ENCODE data around the gene C1orf105.
"Not testable (repeated sequence)": the region's sequence is repeated elsewhere in the genome, so short reads cannot be mapped to it uniquely, and the experiment has no call there.

The C1orf105 gene

GRCh38 chr1:172496127-172496526 is 75.6 kb downstream of the C1orf105 start:
- DNase-seq, result not testable (repeated sequence)

- no peak for DNase-seq
Observed at GRCh38 chr1:172496678-172497077, 76.2 kb downstream of the C1orf105 start.

- no peak for DNase-seq
Observed at GRCh38 chr1:172497230-172497629, 76.7 kb downstream of the C1orf105 start.

DNA sequence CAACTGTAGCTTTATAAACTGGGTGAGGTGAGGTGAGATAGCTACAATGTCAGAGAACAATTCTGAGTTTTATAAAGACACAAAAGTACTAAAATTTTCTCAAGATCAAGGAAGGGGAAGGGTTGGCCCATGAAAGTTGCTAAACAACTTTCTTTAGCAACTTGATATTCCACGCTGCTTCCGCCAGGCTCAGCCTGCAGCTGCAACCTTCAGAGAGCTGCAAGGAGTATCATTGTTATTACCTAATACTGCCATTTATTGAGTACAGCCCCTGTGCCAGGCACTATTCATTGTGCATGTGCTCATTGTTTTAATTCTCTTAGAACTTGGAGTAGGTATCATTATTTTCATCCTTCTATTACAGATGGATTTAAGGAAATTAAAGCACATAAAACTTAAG is 78.4 kb downstream of the C1orf105 start:
- no peak for DNase-seq

- DNase-seq, result no peak
Observed at GRCh38 chr1:172499636-172500141, 79.2 kb downstream of the C1orf105 start.

DNA sequence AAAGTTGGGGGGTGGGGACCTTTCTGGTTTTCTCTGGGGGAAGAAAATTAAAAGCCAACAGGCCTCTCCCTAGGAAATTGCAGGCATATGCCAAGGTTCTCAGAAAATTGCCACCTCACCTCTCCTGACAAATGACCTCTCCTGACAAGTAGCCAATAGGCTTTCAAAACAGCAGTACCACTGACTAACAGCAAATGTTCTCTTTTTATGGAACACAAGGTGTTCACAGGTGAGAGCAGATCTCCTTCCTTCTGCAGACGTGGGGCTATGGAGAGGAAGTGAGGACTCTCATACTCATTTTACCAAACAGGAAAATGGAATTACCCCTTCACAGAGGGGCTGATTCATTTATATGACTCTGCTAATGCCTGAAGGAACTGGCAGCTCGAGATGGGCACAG is 79.7 kb downstream of the C1orf105 start:
- DNase-seq, result no peak

GRCh38 chr1:172507741-172508140 is 87.3 kb downstream of the C1orf105 start:
- no peak for DNase-seq

DNA sequence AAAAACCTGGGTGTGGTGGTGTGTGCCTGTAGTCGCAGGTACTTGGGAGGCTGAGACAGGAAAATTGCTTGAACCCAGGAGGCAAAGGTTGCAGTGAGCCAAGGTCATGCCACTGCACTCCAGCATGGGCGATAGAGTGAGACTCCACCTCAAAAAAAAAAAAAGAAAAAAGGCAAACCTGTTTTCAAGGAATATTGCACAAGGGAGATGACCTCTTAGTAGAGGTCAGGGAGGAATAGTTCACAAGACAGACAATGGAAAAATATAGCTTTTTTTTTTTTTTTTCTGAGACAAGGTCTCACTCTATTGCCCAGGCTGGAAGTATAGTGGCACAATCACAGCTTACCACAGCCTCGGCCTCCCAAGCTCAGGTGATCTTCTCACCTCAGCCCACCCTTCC is 90.0 kb downstream of the C1orf105 start:
- no peak for DNase-seq

- no peak for DNase-seq
Observed at GRCh38 chr1:172512591-172512990, 92.1 kb downstream of the C1orf105 start.

GRCh38 chr1:172513479-172513878 is 93.0 kb downstream of the C1orf105 start:
- no peak for DNase-seq

- DNase-seq, result no peak
Observed at GRCh38 chr1:172514108-172514507, 93.6 kb downstream of the C1orf105 start.

- no peak for DNase-seq
Observed at GRCh38 chr1:172515436-172515835, 95.0 kb downstream of the C1orf105 start.

- no peak for DNase-seq
Observed at GRCh38 chr1:172515927-172516326, 95.4 kb downstream of the C1orf105 start.

GRCh38 chr1:172517081-172517480 is 96.6 kb downstream of the C1orf105 start:
- no peak for DNase-seq

GRCh38 chr1:172517545-172517944 is 97.1 kb downstream of the C1orf105 start:
- no peak for DNase-seq
